H9 (cell line): ENCODE data around the gene BRAT1. TPM values are rescaled to one million over a fixed set of nuclear protein-coding genes. Genes with fewer than 3 reads are reported as not detected.

Source experiments
- DNase-seq: peaks from one replicate; pipeline ENCODE4 v3.0.0-alpha.2; 2017
- H2AFZ ChIP-seq: one replicate; pipeline ENCODE4 v1.6.1; 2013; ENCODE audit warnings: mild to moderate bottlenecking, low read length, control low read depth, moderate library complexity
- H2AK5ac ChIP-seq: 2 replicates; pipeline ENCODE4 v1.6.1; 2013; ENCODE audit warnings: low read length, control low read depth, mixed read lengths; ENCODE audit not compliant: insufficient read length
- H2BK120ac ChIP-seq: one replicate; pipeline ENCODE4 v1.6.1; 2013; ENCODE audit warnings: low read depth, mild to moderate bottlenecking, low read length, control low read depth, inconsistent platforms; ENCODE audit not compliant: poor library complexity, severe bottlenecking
- H2BK12ac ChIP-seq: 2 replicates; pipeline ENCODE4 v1.6.1; 2013; ENCODE audit warnings: low read length, control low read depth, mixed read lengths, low read depth; ENCODE audit not compliant: insufficient read length
- H2BK15ac ChIP-seq: 2 replicates; pipeline ENCODE4 v1.6.1; 2013; ENCODE audit warnings: low read depth, low read length, control low read depth
- H2BK20ac ChIP-seq: one replicate; pipeline ENCODE4 v1.6.1; 2013; ENCODE audit warnings: low read depth, mild to moderate bottlenecking, low read length, control low read depth, inconsistent platforms; ENCODE audit not compliant: poor library complexity, severe bottlenecking
- H2BK5ac ChIP-seq: 2 replicates; pipeline ENCODE4 v1.6.1; 2013; ENCODE audit warnings: low read length, control low read depth, mixed read lengths; ENCODE audit not compliant: insufficient read length
- H3K14ac ChIP-seq: 2 replicates; pipeline ENCODE4 v1.6.1; 2013; ENCODE audit warnings: low read length, control low read depth; ENCODE audit not compliant: insufficient read depth
- H3K18ac ChIP-seq: 2 replicates; pipeline ENCODE4 v1.6.1; 2013; ENCODE audit warnings: low read depth, mild to moderate bottlenecking, mixed read lengths, low read length, control low read depth; ENCODE audit not compliant: insufficient read length
- H3K23ac ChIP-seq: 2 replicates; pipeline ENCODE4 v1.6.1; 2013; ENCODE audit warnings: low read length, control low read depth, mixed read lengths, low read depth; ENCODE audit not compliant: insufficient read length
- H3K23me2 ChIP-seq: 2 replicates; pipeline ENCODE4 v1.6.1; 2013; ENCODE audit warnings: low read depth, mild to moderate bottlenecking, mixed read lengths, low read length, control low read depth; ENCODE audit not compliant: insufficient read length, poor library complexity, severe bottlenecking
- H3K27ac ChIP-seq: 2 replicates; pipeline ENCODE4 v1.5.1; 2013; ENCODE audit warnings: low read length, control low read depth, mixed read lengths, low read depth; ENCODE audit not compliant: insufficient read length
- H3K27me3 ChIP-seq: 2 replicates; pipeline ENCODE4 v1.6.1; 2013; ENCODE audit warnings: low read length, control low read depth, inconsistent platforms; ENCODE audit not compliant: insufficient read depth
- H3K4ac ChIP-seq: 2 replicates; pipeline ENCODE4 v1.6.1; 2013; ENCODE audit warnings: low read depth, mild to moderate bottlenecking, control low read depth, inconsistent platforms, low read length, moderate library complexity
- H3K4me1 ChIP-seq: 2 replicates; pipeline ENCODE4 v1.6.1; 2013; ENCODE audit warnings: low read length, control low read depth, inconsistent platforms; ENCODE audit not compliant: insufficient read depth
- H3K4me2 ChIP-seq: 2 replicates; pipeline ENCODE4 v1.6.1; 2013; ENCODE audit warnings: low read length, control low read depth, mixed read lengths; ENCODE audit not compliant: insufficient read length, insufficient read depth
- H3K56ac ChIP-seq: 2 replicates; pipeline ENCODE4 v1.6.1; 2013; ENCODE audit warnings: low read depth, mild to moderate bottlenecking, mixed read lengths, low read length, control low read depth; ENCODE audit not compliant: insufficient read length
- H3K79me1 ChIP-seq: 2 replicates; pipeline ENCODE4 v1.6.1; 2013; ENCODE audit warnings: low read depth, mild to moderate bottlenecking, moderate library complexity, low read length, control low read depth, inconsistent platforms; ENCODE audit not compliant: insufficient read depth, poor library complexity, severe bottlenecking
- H3K79me2 ChIP-seq: 2 replicates; pipeline ENCODE4 v1.6.1; 2013; ENCODE audit warnings: low read length, control low read depth, inconsistent platforms; ENCODE audit not compliant: insufficient read depth
- H3K9ac ChIP-seq: 2 replicates; pipeline ENCODE4 v1.6.1; 2013; ENCODE audit warnings: low read length, control low read depth, mixed read lengths; ENCODE audit not compliant: insufficient read length; ENCODE audit errors: extremely low read depth
- H3K9me3 ChIP-seq: one replicate; pipeline ENCODE4 v1.6.1; 2013; ENCODE audit warnings: low read depth, low read length, inconsistent platforms; ENCODE audit not compliant: control insufficient read depth
- H3T11ph ChIP-seq: one replicate; pipeline ENCODE4 v1.6.1; 2013; ENCODE audit warnings: mild to moderate bottlenecking, low read length, control low read depth, inconsistent platforms
- H4K20me1 ChIP-seq: one replicate; pipeline ENCODE4 v1.6.1; 2013; ENCODE audit not compliant: control insufficient read depth, insufficient read length, insufficient read depth
- H4K5ac ChIP-seq: 2 replicates; pipeline ENCODE4 v1.6.1; 2013; ENCODE audit warnings: low read depth, mild to moderate bottlenecking, mixed read lengths, low read length, control low read depth; ENCODE audit not compliant: insufficient read length
- H4K8ac ChIP-seq: replicated peaks from 2 replicates; pipeline ENCODE4 v1.6.1; 2013; ENCODE audit warnings: low read length, control low read depth, mixed read lengths, low read depth; ENCODE audit not compliant: insufficient read length
- H4K91ac ChIP-seq: 2 replicates; pipeline ENCODE4 v1.6.1; 2013; ENCODE audit warnings: low read depth, mild to moderate bottlenecking, moderate library complexity, mixed read lengths, low read length, control low read depth; ENCODE audit not compliant: insufficient read length
- H3K27ac Mint-ChIP-seq, 3 experiments: 2 replicates in 2 of 3; 3 replicates in 1 of 3; pipeline ENCODE4 v1.8.0; 2020 to 2021; ENCODE audit warnings: mixed read lengths in 3 of 3, mild to moderate bottlenecking in 1 of 3, moderate library complexity in 1 of 3
- H3K27me3 Mint-ChIP-seq: 2 replicates; pipeline ENCODE4 v1.8.0; 2021; ENCODE audit warnings: low read depth, mild to moderate bottlenecking, moderate library complexity, mixed read lengths
- H3K36me3 Mint-ChIP-seq, 3 experiments: 2 replicates in 2 of 3; 3 replicates in 1 of 3; pipeline ENCODE4 v1.8.0; 2020 to 2021; ENCODE audit warnings: low read depth in 3 of 3, mixed read lengths in 3 of 3; ENCODE audit not compliant: insufficient read depth in 1 of 3
- H3K4me1 Mint-ChIP-seq, 2 experiments: 2 replicates each; pipeline ENCODE4 v1.8.0; 2020; ENCODE audit warnings: mixed read lengths in 2 of 2
- H3K4me3 Mint-ChIP-seq, 2 experiments: 2 replicates in 1 of 2; 3 replicates in 1 of 2; pipeline ENCODE4 v1.8.0; 2020 to 2021; ENCODE audit warnings: mild to moderate bottlenecking in 2 of 2, mixed read lengths in 2 of 2, moderate library complexity in 1 of 2
- H3K9me3 Mint-ChIP-seq, 2 experiments: 2 replicates in 1 of 2; 3 replicates in 1 of 2; pipeline ENCODE4 v1.8.0; 2020; ENCODE audit warnings: mild to moderate bottlenecking in 2 of 2, mixed read lengths in 2 of 2, moderate library complexity in 1 of 2
- WGBS: extraction: QIAGEN DNeasy Blood & Tissue Kit; methylation state at CpG from one replicate; pipeline ENCODE4 v1.1.7; 2013; ENCODE audit warnings: missing lambda C conversion rate, low lambda C conversion rate, mixed read lengths; ENCODE audit not compliant: insufficient read length; ENCODE audit errors: extremely low coverage; 5-methylcytosine and 5-hydroxymethylcytosine counted together
- microRNA-seq: library from miRNA; unstranded; fragments of <30 nt; microRNA quantifications from one replicate; pipeline ENCODE4, GENCODE V29; 2020; ENCODE audit warnings: borderline microRNAs expressed
- total RNA-seq: library from RNA; stranded (reverse); gene quantifications from 2 replicates; pipeline ENCODE4 v1.2.1, GENCODE V29; 2021
- TF ChIP-seq, protein P1 (sequence below): fragments of 200-600 bp; sonication (generic); conservative IDR thresholded peaks from 3 replicates; pipeline ENCODE4 v1.8.0; 2021; ENCODE audit warnings: antibody characterized with exemption, mild to moderate bottlenecking

BRAT1 gene
- total RNA-seq, 1 experiment from 2014 or later, result 41.2 TPM

DNA sequence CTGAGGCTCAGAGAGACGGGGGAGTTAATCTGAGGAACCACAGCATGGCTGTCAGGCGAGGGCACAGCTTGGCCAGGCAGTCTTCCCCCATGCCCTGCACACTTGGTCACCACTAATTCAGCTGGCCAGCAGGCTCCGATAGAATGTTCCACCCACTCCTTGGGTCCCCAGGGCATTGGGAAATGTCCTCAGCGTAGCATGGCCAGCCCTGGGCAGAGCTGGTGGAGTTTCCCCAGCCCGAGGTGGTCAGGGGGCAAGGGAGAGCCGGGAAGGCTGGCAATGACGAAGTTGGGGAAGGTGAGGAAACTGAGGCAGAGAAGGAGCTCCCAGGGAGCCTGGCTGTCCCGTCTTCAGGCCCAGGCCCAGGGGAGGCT lies 67.1 kb downstream of the BRAT1 start:
- Histone ChIP-seq H4K5ac (no peak overlapping the region), H2BK5ac (no peak overlapping the region), H2AFZ (no peak overlapping the region), H3T11ph (no peak overlapping the region), H3K56ac (no peak overlapping the region), H4K8ac (no peak overlapping the region), H2BK12ac (no peak overlapping the region), H4K20me1 (peaks cover 2% of the 10 kb centered on the region), H3K4me2 (no peak overlapping the region), H2BK15ac (no peak overlapping the region; the same call in 1 of the 2 replicates), H3K4me1 (no peaks in the 10 kb centered on the region), H3K9ac (no peak overlapping the region), H3K23me2 (no peaks in the 10 kb centered on the region), H3K18ac (no peak overlapping the region), H3K4ac (no peak overlapping the region), H3K23ac (no peak overlapping the region), H3K9me3 (no peaks in the 10 kb centered on the region), H3K79me2 (no peaks in the 10 kb centered on the region), H3K27ac (no peak overlapping the region), H4K91ac (no peak overlapping the region), H3K14ac (no peak overlapping the region), H2BK20ac (no peak overlapping the region), H2BK120ac (no peak overlapping the region), H3K27me3 (no peaks in the 10 kb centered on the region), H3K79me1 (no peaks in the 10 kb centered on the region), H2AK5ac (no peak overlapping the region)
- H3K9me3 Mint-ChIP-seq, result peaks cover 3 to 13% of the 10 kb centered on the region in 2 experiments; a peak in 3 of 5 replicates
- H3K4me1 Mint-ChIP-seq, result peaks cover 2 to 7% of the 10 kb centered on the region in 2 experiments; a peak in 2 of 4 replicates
- no peak for DNase-seq
- no peak overlapping the region for H3K4me3 Mint-ChIP-seq
- TF ChIP-seq, protein P1, sequence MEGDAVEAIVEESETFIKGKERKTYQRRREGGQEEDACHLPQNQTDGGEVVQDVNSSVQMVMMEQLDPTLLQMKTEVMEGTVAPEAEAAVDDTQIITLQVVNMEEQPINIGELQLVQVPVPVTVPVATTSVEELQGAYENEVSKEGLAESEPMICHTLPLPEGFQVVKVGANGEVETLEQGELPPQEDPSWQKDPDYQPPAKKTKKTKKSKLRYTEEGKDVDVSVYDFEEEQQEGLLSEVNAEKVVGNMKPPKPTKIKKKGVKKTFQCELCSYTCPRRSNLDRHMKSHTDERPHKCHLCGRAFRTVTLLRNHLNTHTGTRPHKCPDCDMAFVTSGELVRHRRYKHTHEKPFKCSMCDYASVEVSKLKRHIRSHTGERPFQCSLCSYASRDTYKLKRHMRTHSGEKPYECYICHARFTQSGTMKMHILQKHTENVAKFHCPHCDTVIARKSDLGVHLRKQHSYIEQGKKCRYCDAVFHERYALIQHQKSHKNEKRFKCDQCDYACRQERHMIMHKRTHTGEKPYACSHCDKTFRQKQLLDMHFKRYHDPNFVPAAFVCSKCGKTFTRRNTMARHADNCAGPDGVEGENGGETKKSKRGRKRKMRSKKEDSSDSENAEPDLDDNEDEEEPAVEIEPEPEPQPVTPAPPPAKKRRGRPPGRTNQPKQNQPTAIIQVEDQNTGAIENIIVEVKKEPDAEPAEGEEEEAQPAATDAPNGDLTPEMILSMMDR, result no peak
- whole genome bisulfite sequencing, result no CpG with 5 or more reads among the region's 8 CpGs
- no peak overlapping the region; a peak in 1 of 7 replicates for H3K27ac Mint-ChIP-seq
- peaks cover 2% of the 10 kb centered on the region for H3K27me3 Mint-ChIP-seq
- H3K36me3 Mint-ChIP-seq, result no peaks in the 10 kb centered on the region; a peak in 2 of 7 replicates

Small RNA genes lying within 50 kb of the gene (microRNA-seq; reads per million reads assigned to microRNA genes)
- not detected for gene MIR4648

Other genes starting within 250 kb of the BRAT1 start
- gene SNX8, start 241.1 kb downstream of the BRAT1 start, total RNA-seq, result 40.6 and 45.6 TPM in 2 replicates
- 337 and 343 TPM in 2 replicates for gene EIF3B, start 200.7 kb downstream of the BRAT1 start, total RNA-seq
- 18.4 and 19.3 TPM in 2 replicates for gene CHST12, start 151.9 kb downstream of the BRAT1 start, total RNA-seq
- gene GRIFIN, start 79.1 kb downstream of the BRAT1 start, total RNA-seq, result not detected in 2 replicates
- gene LFNG, start 35.8 kb downstream of the BRAT1 start, total RNA-seq, result 52.9 and 55.3 TPM in 2 replicates
- gene IQCE, start 3.5 kb upstream of the BRAT1 start, total RNA-seq, result 6.7 and 7.0 TPM in 2 replicates
- 122 TPM in 2 replicates for gene TTYH3, start 76.5 kb upstream of the BRAT1 start, total RNA-seq
- gene AMZ1, start 132.7 kb upstream of the BRAT1 start, total RNA-seq, result 0.74 and 0.90 TPM in 2 replicates